Measurements from ENCODE around the gene ATP9A. TPM values are rescaled to one million over a fixed set of nuclear protein-coding genes. Genes with fewer than 3 reads are reported as not detected.

ATP9A gene
- total RNA-seq, 6 experiments from 2014 or later, result 21.4 to 34.0 (median 22.8) TPM

DNA sequence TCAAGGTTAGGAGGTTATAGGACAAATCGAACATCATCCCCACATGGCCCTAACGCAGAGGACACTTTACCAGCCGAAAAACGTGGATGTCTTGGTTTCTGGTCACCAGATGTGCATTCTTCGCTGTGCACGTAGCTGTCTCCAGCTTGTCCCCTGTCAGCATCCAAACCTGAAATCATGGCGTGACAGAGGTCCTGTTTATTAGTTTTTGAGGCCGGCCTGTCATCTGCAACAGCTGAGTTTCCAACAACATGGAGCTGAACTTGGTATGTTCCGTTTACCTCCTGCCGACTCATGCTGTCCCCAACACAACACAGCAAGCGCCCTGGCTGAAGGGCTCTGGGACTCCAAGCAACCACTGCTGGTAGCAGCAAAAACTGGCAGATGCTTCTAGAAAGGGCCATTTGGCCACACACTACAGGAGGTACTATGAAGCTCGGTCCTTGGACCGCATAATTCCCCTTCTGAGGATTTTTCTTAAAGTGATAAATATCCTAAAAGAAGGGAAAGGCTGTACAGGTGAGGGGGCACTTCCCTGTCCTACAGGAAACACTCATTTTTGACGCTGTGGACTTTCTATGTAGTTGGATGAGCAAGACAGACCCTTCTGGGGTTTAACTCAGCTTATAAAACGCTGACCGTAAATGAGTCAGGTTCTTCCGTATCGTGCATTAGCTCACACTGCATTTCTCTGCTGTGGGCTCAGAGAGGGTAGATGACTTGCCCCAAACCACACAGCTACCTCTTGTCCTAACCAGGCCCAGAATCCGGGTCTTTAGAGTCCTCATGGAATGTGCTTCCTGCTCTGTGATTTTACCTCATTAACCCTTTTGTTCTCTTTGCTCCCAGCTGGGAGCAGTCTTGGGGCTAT is 146.0 kb downstream of the ATP9A start:
- TF ChIP-seq, protein P1, sequence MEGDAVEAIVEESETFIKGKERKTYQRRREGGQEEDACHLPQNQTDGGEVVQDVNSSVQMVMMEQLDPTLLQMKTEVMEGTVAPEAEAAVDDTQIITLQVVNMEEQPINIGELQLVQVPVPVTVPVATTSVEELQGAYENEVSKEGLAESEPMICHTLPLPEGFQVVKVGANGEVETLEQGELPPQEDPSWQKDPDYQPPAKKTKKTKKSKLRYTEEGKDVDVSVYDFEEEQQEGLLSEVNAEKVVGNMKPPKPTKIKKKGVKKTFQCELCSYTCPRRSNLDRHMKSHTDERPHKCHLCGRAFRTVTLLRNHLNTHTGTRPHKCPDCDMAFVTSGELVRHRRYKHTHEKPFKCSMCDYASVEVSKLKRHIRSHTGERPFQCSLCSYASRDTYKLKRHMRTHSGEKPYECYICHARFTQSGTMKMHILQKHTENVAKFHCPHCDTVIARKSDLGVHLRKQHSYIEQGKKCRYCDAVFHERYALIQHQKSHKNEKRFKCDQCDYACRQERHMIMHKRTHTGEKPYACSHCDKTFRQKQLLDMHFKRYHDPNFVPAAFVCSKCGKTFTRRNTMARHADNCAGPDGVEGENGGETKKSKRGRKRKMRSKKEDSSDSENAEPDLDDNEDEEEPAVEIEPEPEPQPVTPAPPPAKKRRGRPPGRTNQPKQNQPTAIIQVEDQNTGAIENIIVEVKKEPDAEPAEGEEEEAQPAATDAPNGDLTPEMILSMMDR (IDR thresholded peaks at IDR 0.05), result no peak
- H3K27ac Mint-ChIP-seq, result peak overlapping the region; percentile 22; the same call in 1 of the 2 replicates
- no peaks in the 10 kb centered on the region for H3K9me3 Mint-ChIP-seq
- DNase-seq, result peak; percentile 28
- H3K27me3 Mint-ChIP-seq (ENCODE audit: insufficient read depth), result peaks cover 4% of the 10 kb centered on the region; the same call in 1 of the 2 replicates
- H3K4me3 Mint-ChIP-seq, result no peak overlapping the region
- H3K36me3 Mint-ChIP-seq (ENCODE audit: low read depth), result peaks cover 8% of the 10 kb centered on the region; the same call in 1 of the 2 replicates
- H3K4me1 Mint-ChIP-seq (ENCODE audit: low read depth), result peaks cover 22% of the 10 kb centered on the region

DNA sequence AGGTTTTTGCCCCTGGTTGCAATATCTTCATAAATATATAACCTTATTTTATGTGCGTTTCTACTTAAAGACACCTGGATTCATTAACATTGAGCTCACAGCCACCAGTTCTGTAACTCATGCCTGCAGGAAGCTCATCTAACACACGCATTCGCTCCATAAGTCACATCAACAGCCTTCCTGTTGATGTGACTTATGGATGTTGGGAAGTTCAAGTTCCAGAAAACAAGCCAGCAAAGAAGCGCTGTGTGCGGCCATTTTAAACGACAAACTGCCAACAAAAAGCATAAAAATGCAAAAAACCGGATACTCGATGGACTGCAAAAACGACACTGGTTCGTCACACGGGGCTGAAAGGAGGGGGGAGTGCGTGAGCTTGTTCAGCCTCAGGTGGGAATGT is 147.8 kb downstream of the ATP9A start:
- DNase-seq, result no peak
- H3K36me3 Mint-ChIP-seq (ENCODE audit: low read depth), result peaks cover 8% of the 10 kb centered on the region; the same call in 1 of the 2 replicates
- H3K9me3 Mint-ChIP-seq, result no peaks in the 10 kb centered on the region
- peaks cover 4% of the 10 kb centered on the region; the same call in 1 of the 2 replicates for H3K27me3 Mint-ChIP-seq (ENCODE audit: insufficient read depth)
- TF ChIP-seq, protein P1 (IDR thresholded peaks at IDR 0.05), result no peak
- H3K4me3 Mint-ChIP-seq, result no peak overlapping the region
- H3K27ac Mint-ChIP-seq, result no peak overlapping the region
- peaks cover 23% of the 10 kb centered on the region for H3K4me1 Mint-ChIP-seq (ENCODE audit: low read depth)

DNA sequence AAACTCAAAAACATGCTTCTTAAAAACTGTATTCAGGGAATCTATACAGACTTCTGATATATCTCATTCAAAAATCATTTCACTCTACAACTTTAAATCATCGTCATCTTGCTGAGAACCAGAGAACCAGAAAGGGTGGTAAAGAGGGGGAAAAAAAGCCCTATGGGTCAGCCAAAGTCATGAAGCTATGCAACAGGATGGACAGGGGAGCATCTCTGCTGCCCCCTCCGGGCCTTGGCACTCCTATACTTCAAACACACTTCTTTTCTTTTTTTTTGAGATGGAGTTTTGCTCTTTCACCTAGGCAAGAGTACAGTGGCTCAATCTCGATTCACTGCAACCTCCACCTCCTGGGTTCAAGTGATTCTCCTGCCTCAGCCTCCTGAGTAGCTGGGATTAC is 152.1 kb downstream of the ATP9A start:
- Mint-ChIP-seq H3K36me3 (ENCODE audit: low read depth) (0 out of 2 replicates have a peak, but pooled peaks cover 8% of the 10 kb centered on the region), H3K27ac (no peak overlapping the region), H3K4me1 (ENCODE audit: low read depth) (peaks cover 6% of the 10 kb centered on the region; the same call in 1 of the 2 replicates)

DNA sequence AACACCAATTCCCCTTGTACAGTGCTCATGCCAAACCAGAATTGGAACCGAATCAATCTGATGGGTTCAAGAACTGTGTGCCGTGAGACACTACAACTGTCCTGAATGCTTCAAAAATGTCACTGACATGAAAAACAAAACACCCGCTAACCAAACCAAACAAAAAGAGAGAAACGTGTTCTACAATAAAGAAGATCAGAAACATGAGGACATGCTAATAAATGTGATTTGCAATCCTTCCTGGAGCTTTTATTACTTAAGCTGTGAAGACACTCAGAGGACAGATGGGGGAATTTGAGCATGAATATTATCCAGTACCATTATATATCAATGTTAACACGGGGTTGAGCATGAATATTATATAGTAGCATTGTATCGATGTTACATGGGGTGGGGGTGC is 153.5 kb downstream of the ATP9A start:
- Mint-ChIP-seq H3K27ac (no peak overlapping the region), H3K36me3 (ENCODE audit: low read depth) (0 out of 2 replicates have a peak, but pooled peaks cover 8% of the 10 kb centered on the region), H3K9me3 (no peaks in the 10 kb centered on the region), H3K27me3 (ENCODE audit: insufficient read depth) (peaks cover 3% of the 10 kb centered on the region; the same call in 1 of the 2 replicates), H3K4me1 (ENCODE audit: low read depth) (peaks cover 6% of the 10 kb centered on the region; the same call in 1 of the 2 replicates), H3K4me3 (no peak overlapping the region)
- TF ChIP-seq, protein P1 (IDR thresholded peaks at IDR 0.05), result no peak
- DNase-seq, result no peak

More for the DNA sequence above, 152.1 kb downstream of the ATP9A start:
- Mint-ChIP-seq H3K9me3 (no peaks in the 10 kb centered on the region), H3K4me3 (no peak overlapping the region), H3K27me3 (ENCODE audit: insufficient read depth) (peaks cover 7% of the 10 kb centered on the region)
- DNase-seq, result no peak
- TF ChIP-seq, protein P1 (IDR thresholded peaks at IDR 0.05), result peak; percentile 43

DNA sequence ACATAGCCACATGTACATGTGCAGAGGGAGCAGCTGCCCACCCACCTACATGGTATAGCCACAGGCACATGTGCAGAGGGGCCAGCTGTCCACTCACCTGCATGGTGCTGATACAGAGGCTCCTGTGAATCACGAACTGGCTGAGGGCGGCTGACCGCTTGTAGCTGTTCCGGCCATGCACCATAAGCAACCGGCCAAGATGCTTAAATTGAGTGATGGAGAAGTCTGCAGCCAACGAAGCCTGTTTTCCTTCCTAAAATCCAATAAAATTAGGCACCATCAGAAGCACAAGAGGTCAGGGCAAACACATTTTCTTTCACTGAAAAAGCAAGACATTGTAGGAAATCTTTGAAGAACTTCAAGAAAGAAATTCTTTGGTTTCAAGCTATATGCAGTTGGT is 154.6 kb downstream of the ATP9A start:
- H3K4me1 Mint-ChIP-seq (ENCODE audit: low read depth), result peaks cover 6% of the 10 kb centered on the region; the same call in 1 of the 2 replicates
- peaks cover 3% of the 10 kb centered on the region; the same call in 1 of the 2 replicates for H3K27me3 Mint-ChIP-seq (ENCODE audit: insufficient read depth)
- no peak overlapping the region for H3K27ac Mint-ChIP-seq
- TF ChIP-seq, protein P1 (IDR thresholded peaks at IDR 0.05), result no peak
- no peak for DNase-seq
- H3K9me3 Mint-ChIP-seq, result no peaks in the 10 kb centered on the region
- H3K36me3 Mint-ChIP-seq (ENCODE audit: low read depth), result 0 out of 2 replicates have a peak, but pooled peaks cover 8% of the 10 kb centered on the region
- H3K4me3 Mint-ChIP-seq, result no peak overlapping the region

Data from HFFc6 (cell line).